ENCODE data around the gene ZCCHC14. TPM values are rescaled to one million over a fixed set of nuclear protein-coding genes. Genes with fewer than 3 reads are reported as not detected.
"Not testable (repeated sequence)": the region's sequence is repeated elsewhere in the genome, so short reads cannot be mapped to it uniquely, and the experiment has no call there.

ZCCHC14 gene
- total RNA-seq, 2 donors from 2014 or later, result 10.6 to 18.0 TPM

DNA sequence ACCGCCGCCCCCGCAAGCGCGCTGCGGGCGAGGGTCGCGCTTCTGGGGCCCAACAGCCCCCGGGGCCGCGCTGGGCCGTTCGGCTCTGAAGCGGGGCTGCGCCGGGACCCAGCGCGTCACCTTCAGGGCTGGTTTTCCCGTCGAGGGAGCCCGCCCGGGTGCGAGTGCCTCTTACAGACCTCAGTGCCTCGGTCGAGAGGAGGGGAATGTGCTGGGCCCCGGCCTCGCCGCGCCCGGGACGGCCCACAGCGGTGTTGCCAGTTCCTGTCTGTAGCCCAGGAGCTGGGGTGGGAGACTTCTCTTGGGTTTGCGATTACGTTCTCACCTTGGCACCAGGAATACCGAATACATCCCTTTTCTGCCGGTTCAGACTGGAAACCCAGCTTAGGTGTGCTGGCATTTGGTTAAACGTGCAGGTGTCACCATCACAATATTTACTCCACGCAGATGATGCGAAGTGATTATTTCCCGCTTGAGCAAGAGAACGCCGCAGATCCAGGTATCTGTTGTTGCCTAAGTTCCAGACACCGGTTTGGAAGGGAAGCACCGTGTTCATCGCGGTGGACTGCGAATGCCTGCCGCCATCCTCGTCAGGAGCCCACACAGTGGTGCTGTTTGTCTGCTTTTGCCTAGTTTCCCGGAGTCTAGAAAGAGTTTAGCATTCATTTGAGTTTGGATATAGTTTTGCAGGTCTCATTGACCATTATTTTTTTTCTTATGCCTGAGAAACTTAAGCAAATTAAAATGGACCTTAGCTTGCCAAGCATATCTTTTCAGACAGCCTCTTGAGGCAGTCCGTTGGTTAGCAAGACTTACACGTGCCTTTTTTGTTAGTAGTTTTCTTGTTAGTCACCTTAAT lies 99.8 kb downstream of the ZCCHC14 start:
- Histone ChIP-seq H3K27ac (peak overlapping the region; percentile 97 to 99), H3K9me3 (no peaks in the 10 kb centered on the region), H3K27me3 (no peaks in the 10 kb centered on the region), H3K36me3 (no peaks in the 10 kb centered on the region), H3K4me3 (peak overlapping the region; percentile 74 to 84), H3K4me1 (peaks cover 0 to 43% of the 10 kb centered on the region in 2 donors)
- TF ChIP-seq CTCF (IDR thresholded peaks at IDR 0.05), result peak in 1 of 2 donors; percentile 54
- DNase-seq (ENCODE audit: low spot score), result no peak

GRCh38 chr16:87391950-87392820 lies 100.6 kb downstream of the ZCCHC14 start, which contains the start of gene MAP1LC3B:
Gene MAP1LC3B (plus strand): TSS chr16:87392336. CDS start chr16:87392428, 92 bp downstream.
- Histone ChIP-seq H3K27me3 (no peaks in the 10 kb centered on the region), H3K4me1 (peaks cover 0 to 51% of the 10 kb centered on the region in 2 donors), H3K36me3 (no peaks in the 10 kb centered on the region), H3K4me3 (peak within 1 kb of the TSS; percentile 74 to 84), H3K9me3 (no peaks in the 10 kb centered on the region), H3K27ac (peak within 1 kb of the TSS; percentile 97 to 99)
- no peak for TF ChIP-seq CTCF (IDR thresholded peaks at IDR 0.05)
- DNase-seq (ENCODE audit: low spot score), result peak; percentile 98

DNA sequence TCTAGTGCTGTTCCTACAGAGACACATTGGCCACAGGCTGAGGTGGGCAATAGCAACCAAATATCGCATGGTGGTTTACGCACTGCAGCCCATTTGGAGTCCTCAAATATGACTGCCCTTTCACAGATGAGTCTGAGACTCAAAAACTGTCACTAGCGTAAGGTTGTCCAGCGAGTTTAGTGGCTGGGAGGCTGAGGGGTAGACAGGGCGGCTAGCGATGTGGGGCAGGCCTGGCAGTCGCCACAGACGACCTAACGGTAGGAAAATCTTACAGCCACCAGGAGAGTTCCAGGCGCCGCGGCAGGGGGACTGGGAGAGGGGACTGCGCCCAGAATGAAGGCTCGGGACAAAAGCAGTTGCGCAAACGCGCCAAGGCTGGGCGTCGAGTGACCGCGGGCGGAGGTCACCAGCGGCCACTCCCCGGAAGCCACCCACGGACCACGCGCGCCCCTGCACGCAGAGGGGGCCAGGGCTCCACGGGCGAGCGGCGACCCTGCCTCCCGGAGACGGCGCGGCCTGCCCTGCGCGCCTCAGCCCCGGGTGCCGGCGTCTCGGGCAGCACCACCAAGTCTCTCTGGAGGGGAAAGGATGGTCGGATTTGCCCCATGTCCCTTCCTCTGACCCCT lies 101.4 kb downstream of the ZCCHC14 start:
- peak; percentile 85 for DNase-seq (ENCODE audit: low spot score)
- Histone ChIP-seq H3K27me3 (no peaks in the 10 kb centered on the region), H3K4me1 (peaks cover 0 to 55% of the 10 kb centered on the region in 2 donors), H3K9me3 (no peaks in the 10 kb centered on the region), H3K36me3 (no peaks in the 10 kb centered on the region), H3K27ac (peak overlapping the region; percentile 97 to 99), H3K4me3 (peak overlapping the region; percentile 74 to 84)
- TF ChIP-seq CTCF (IDR thresholded peaks at IDR 0.05), result no peak

DNA sequence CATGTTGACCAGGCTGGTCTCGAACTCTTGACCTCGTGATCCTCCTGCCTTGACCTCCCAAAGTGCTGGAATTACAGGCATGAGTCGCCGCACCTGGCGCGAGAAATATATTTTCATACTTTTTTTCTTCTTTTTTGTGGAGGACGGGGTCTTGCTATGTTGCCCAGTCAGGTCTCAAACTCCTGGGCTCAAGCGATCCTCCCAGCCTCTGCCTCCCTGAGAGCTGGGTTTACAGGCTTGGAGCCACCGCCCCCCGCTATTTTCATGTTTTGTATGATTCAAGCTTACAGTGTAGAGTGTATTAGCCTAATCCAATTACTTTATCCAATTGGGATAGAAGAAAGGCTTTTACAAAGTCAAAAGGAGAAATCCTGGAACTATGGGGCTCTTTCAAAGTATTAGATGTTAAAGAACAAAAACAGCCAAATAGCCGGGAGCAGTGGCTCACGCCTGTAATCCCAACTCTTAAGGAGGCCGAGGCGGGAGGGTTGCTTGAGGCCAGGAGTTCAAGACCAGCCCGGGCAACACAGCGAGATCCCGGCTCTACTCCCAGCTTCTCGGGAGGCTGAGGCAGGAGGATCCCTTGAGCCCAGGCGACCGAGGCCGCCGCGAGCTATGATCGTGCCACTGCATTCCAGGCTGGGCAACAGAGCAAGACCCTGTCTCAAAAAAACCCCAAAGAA lies 102.0 kb downstream of the ZCCHC14 start:
- H3K9me3 ChIP-seq, result no peaks in the 10 kb centered on the region
- H3K27ac ChIP-seq, result peak overlapping the region; percentile 97 to 99
- DNase-seq (ENCODE audit: low spot score), result no peak
- H3K4me3 ChIP-seq, result peak overlapping the region in 1 of 2 donors; percentile 84
- no peaks in the 10 kb centered on the region for H3K27me3 ChIP-seq
- peaks cover 0 to 55% of the 10 kb centered on the region in 2 donors for H3K4me1 ChIP-seq
- TF ChIP-seq CTCF (IDR thresholded peaks at IDR 0.05), result no peak
- no peaks in the 10 kb centered on the region for H3K36me3 ChIP-seq

DNA sequence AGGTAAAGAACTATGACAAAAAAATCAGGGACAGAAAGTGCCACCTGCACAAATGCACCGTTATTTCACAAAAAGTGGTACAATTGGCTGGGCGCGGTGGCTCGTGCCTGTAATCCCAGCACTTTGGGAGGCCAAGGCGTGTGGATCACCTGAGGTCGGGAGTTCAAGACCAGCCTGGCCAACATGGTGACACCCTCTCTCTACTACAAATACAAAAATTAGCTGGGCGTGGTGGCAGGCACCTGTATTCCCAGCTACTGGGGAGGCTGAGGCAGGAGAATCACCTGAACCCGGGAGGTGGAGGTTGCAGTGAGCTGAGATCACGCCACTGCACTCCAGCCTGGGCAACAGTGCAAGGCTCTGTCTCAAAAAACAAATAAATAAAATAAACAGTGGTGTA lies 102.9 kb downstream of the ZCCHC14 start:
- DNase-seq (ENCODE audit: low spot score); H3K27me3 ChIP-seq; H3K4me3 ChIP-seq; H3K36me3 ChIP-seq; H3K9me3 ChIP-seq: not testable (repeated sequence)
- H3K27ac ChIP-seq, result peak overlapping the region; percentile 92 to 95
- peaks cover 0 to 50% of the 10 kb centered on the region in 2 donors for H3K4me1 ChIP-seq
